Stomach (tissue), 9 donors: ENCODE data around the gene DHX36. TPM values are rescaled to one million over a fixed set of nuclear protein-coding genes. Genes with fewer than 3 reads are reported as not detected.

Experiments used
- DNase-seq, 2 donors: peaks; one replicate each; pipeline versions ENCODE4 v3.0.0 to v3.0.0-alpha.2; 2013 to 2019
- H3K27ac ChIP-seq, 5 donors: fragments of 200-600 bp in 4 of 5; sonication (generic) in 4 of 5; one replicate each; pipeline ENCODE4 v1.5.1; 2013 to 2019; ENCODE audit warnings: mild to moderate bottlenecking in 1 of 5, moderate library complexity in 1 of 5
- H3K27me3 ChIP-seq, 3 donors: fragments of 200-600 bp; sonication (generic); one replicate each; pipeline ENCODE4 v1.5.1; 2017 to 2019; ENCODE audit warnings: mixed run types in 1 of 3
- H3K36me3 ChIP-seq, 4 donors: fragments of 200-600 bp; sonication (generic); 1 replicate in 3 of 4; 2 replicates in 1 of 4; pipeline ENCODE4 v1.5.1; 2016 to 2019
- H3K4me1 ChIP-seq, 4 donors: fragments of 200-600 bp; sonication (generic); one replicate each; pipeline ENCODE4 v1.5.1; 2016 to 2019
- H3K4me3 ChIP-seq, 4 donors: fragments of 200-600 bp; sonication (generic) in 3 of 4; one replicate each; pipeline ENCODE4 v1.5.1; 2016 to 2019; ENCODE audit warnings: mild to moderate bottlenecking in 1 of 4
- H3K9me3 ChIP-seq, 4 donors: fragments of 200-600 bp; sonication (generic); one replicate each; pipeline ENCODE4 v1.5.1; 2016 to 2019
- EP300 ChIP-seq: sonication (generic); formaldehyde crosslinking; IDR thresholded peaks from one replicate; pipeline ENCODE4 v1.6.1; 2017; ENCODE audit warnings: antibody characterized with exemption
- POLR2A ChIP-seq, 4 donors: fragments of 450-650 bp; IDR thresholded peaks; one replicate each; pipeline ENCODE4 v1.6.1; 2016; ENCODE audit warnings: antibody characterized with exemption in 4 of 4, control low read depth in 2 of 4, mild to moderate bottlenecking in 1 of 4, moderate library complexity in 1 of 4
- POLR2AphosphoS5 ChIP-seq, 3 donors: sonication (generic); formaldehyde crosslinking; IDR thresholded peaks; one replicate each; pipeline ENCODE4 v1.6.1; 2016; ENCODE audit warnings: antibody characterized with exemption in 3 of 3
- WGBS, 5 donors: extraction: QIAGEN DNeasy Blood & Tissue Kit in 3 of 5; methylation state at CpG; one replicate each; pipeline versions ENCODE4 v1.1.5 to v1.1.7; 2013 to 2018; 5-methylcytosine and 5-hydroxymethylcytosine counted together
- intact Hi-C: fragments of 100-400 bp; cut with DNase I; formaldehyde crosslinking; loops from one replicate; pipeline ENCODE4 v1.15.1; 2023; ENCODE audit warnings: low total_unique reads
- polyA plus RNA-seq, 3 donors: library from polyadenylated mRNA; stranded (reverse); fragments of 200-250 nt; gene quantifications; one replicate each; pipeline ENCODE4 v1.2.3, GENCODE V29; 2013
- total RNA-seq, 5 donors: library from RNA; depleted of rRNA; stranded (reverse); fragments of >200 nt; gene quantifications; one replicate each; pipeline versions ENCODE4 v1.1.0 to v1.2.3, GENCODE V29; 2014 to 2016
- TF ChIP-seq, protein P1 (sequence below), 7 experiments: fragments of 450-650 bp in 4 of 7; fragments of 200-600 bp in 3 of 7; sonication (generic) in 3 of 7; IDR thresholded peaks; one replicate each; pipeline ENCODE4 v1.5.1; 2016 to 2019; ENCODE audit warnings: antibody characterized with exemption in 7 of 7, control low read depth in 2 of 7, mild to moderate bottlenecking in 1 of 7
- donor health status: healthy with polysubstance abuse.
- donor health status: Bipolar disorder and iron deficiency.
- donor health status: healthy.

The DHX36 gene
- total and polyA plus RNA-seq, 8 donors = 4.6 to 138 (median 36.0) TPM

DNA sequence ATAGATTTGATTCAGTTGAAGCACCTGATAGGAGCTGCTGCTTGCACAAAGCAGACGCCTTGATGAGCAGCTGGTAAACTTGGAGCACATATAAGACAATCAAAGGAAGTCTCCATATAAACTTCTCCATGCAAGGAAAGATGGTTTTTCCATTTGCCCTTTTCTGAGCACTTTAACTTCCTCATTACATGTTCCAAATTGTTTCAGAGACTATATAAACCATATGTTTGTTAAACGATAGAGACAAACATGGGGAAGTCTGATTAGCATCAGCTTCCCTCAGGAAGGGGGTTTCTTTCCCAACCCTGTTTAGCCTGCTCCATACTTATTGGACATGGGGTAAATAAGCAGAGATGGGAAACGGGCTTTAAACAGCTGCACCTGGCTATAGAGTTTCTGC lies 88.0 kb downstream of the DHX36 start:
- H3K36me3 ChIP-seq = peaks cover 0 to 33% (median 26%) of the 10 kb centered on the region in 4 donors
- H3K27me3 ChIP-seq = no peaks in the 10 kb centered on the region
- no peak overlapping the region for H3K27ac ChIP-seq
- WGBS, 5 donors = 55 to 65% (median 59%) methylated on average over 3 of the region's 3 CpGs
- intact Hi-C loops = no loop called here
- no peak for DNase-seq
- H3K4me3 ChIP-seq = no peak overlapping the region
- no peaks in the 10 kb centered on the region for H3K9me3 ChIP-seq
- no peaks in the 10 kb centered on the region for H3K4me1 ChIP-seq
- TF ChIP-seq POLR2A (IDR thresholded peaks at IDR 0.05) = no peak
- TF ChIP-seq EP300 = no peak
- no peak for TF ChIP-seq POLR2AphosphoS5 (IDR thresholded peaks at IDR 0.05)
- TF ChIP-seq, protein P1, sequence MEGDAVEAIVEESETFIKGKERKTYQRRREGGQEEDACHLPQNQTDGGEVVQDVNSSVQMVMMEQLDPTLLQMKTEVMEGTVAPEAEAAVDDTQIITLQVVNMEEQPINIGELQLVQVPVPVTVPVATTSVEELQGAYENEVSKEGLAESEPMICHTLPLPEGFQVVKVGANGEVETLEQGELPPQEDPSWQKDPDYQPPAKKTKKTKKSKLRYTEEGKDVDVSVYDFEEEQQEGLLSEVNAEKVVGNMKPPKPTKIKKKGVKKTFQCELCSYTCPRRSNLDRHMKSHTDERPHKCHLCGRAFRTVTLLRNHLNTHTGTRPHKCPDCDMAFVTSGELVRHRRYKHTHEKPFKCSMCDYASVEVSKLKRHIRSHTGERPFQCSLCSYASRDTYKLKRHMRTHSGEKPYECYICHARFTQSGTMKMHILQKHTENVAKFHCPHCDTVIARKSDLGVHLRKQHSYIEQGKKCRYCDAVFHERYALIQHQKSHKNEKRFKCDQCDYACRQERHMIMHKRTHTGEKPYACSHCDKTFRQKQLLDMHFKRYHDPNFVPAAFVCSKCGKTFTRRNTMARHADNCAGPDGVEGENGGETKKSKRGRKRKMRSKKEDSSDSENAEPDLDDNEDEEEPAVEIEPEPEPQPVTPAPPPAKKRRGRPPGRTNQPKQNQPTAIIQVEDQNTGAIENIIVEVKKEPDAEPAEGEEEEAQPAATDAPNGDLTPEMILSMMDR (IDR thresholded peaks at IDR 0.05) = no peak

DNA sequence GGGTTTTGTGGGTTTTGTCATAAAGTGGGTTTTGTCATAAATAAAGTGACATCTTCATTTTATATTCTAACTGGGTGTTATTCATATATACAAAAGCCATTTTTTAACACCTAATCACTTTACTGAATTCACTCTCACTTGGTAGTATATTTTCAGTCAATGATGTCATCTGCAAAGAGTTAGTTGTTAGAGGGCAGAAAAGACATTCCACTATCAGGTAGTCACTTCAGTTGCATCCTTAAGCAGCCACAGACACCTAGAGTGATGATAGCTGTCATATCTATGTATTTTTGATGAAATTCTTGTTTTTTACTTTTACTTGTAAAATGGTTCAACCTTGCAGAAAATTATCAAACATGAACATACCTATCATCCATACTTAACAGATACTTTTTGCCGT lies 89.0 kb downstream of the DHX36 start:
- TF ChIP-seq, protein P1 (IDR thresholded peaks at IDR 0.05) = no peak
- TF ChIP-seq POLR2AphosphoS5 (IDR thresholded peaks at IDR 0.05) = no peak
- TF ChIP-seq EP300 = no peak
- TF ChIP-seq POLR2A (IDR thresholded peaks at IDR 0.05) = no peak
- H3K9me3 ChIP-seq = no peaks in the 10 kb centered on the region
- no peaks in the 10 kb centered on the region for H3K27me3 ChIP-seq
- H3K4me1 ChIP-seq = no peaks in the 10 kb centered on the region
- H3K4me3 ChIP-seq = no peak overlapping the region
- H3K36me3 ChIP-seq = peaks cover 0 to 23% (median 16%) of the 10 kb centered on the region in 4 donors
- no peak for DNase-seq
- intact Hi-C loops = no loop called here
- 92 to 100% (median 99%) methylated on average over 1 of the region's 1 CpG for WGBS, 5 donors
- no peak overlapping the region for H3K27ac ChIP-seq

GRCh38 chr3:154229217-154229590 lies 95.1 kb downstream of the DHX36 start:
- no peak for DNase-seq
- Histone ChIP-seq H3K36me3 (peaks cover 0 to 22% (median 12%) of the 10 kb centered on the region in 4 donors), H3K4me3 (no peak overlapping the region), H3K9me3 (no peaks in the 10 kb centered on the region), H3K4me1 (peaks cover 0 to 23% (median 7%) of the 10 kb centered on the region in 4 donors), H3K27ac (no peak overlapping the region), H3K27me3 (no peaks in the 10 kb centered on the region)
- WGBS, 5 donors = 81 to 88% (median 84%) methylated on average over 2 of the region's 2 CpGs
- TF ChIP-seq POLR2AphosphoS5 (IDR thresholded peaks at IDR 0.05) = no peak
- no peak for TF ChIP-seq EP300
- TF ChIP-seq POLR2A (IDR thresholded peaks at IDR 0.05) = no peak
- TF ChIP-seq, protein P1 (IDR thresholded peaks at IDR 0.05) = no peak
- intact Hi-C loops = no loop called here

DNA sequence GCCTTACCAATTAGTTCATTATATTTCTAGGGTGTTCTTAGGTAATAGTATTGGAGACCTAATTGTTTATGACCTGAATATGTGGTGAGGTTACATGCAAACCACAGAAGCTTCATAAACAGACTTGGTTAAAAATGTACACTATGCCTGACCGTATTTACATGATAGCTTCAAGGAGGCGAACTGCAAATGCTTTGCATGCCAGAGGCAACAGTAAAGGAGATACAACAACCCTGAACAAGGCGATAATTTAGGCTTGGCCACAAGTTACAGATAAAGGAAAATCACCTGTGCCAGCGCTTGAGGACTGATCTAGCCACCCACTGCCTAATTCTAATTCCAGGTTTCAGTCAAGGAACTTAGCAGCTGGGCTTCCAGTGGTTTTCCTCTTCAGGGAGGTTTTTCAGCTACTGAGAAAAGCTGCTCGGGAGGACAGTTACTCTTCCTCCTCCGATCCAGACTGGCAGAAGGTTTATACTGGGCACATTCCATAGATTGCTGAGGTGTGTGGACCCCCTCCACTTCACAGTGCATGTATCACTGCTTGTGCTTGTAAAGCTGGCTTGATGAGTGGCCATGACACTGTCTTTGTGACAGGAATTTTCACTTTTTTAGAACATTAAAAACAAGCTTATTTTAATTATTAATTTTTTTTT lies 95.6 kb downstream of the DHX36 start:
- H3K4me3 ChIP-seq = no peak overlapping the region
- H3K36me3 ChIP-seq = peaks cover 0 to 22% (median 8%) of the 10 kb centered on the region in 4 donors
- DNase-seq = no peak
- no peaks in the 10 kb centered on the region for H3K27me3 ChIP-seq
- no peaks in the 10 kb centered on the region for H3K9me3 ChIP-seq
- TF ChIP-seq POLR2AphosphoS5 (IDR thresholded peaks at IDR 0.05) (peak in 1 of 3 donors; percentile 49), EP300 (no peak)
- no peak overlapping the region for H3K27ac ChIP-seq
- 38 to 62% (median 39%) methylated on average over 6 of the region's 6 CpGs for WGBS, 5 donors
- intact Hi-C loops = no loop called here
- peaks cover 0 to 27% (median 7%) of the 10 kb centered on the region in 4 donors for H3K4me1 ChIP-seq

DNA sequence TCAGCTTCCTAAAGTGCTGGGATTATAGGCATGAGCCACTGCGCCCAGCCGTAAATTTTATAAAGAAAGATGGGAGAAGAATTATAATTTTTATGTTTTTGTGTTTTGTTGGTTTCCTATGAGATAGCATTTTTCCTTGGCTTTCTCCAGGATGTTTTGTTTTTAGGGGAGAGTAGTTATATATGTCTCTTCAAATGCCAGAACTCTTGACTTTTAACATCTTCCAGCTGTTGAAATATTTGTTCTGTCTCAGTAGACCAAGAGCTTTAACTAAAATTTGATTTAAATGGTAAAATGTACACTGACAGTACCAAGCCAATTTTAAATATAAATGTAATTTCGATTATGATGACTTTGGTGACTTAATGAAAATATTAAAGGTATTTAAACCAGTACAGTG lies 96.8 kb downstream of the DHX36 start:
- TF ChIP-seq, protein P1 (IDR thresholded peaks at IDR 0.05) = no peak
- TF ChIP-seq EP300 = no peak
- TF ChIP-seq POLR2AphosphoS5 (IDR thresholded peaks at IDR 0.05) = no peak
- no peak for TF ChIP-seq POLR2A (IDR thresholded peaks at IDR 0.05)
- no peaks in the 10 kb centered on the region for H3K27me3 ChIP-seq
- DNase-seq = peak in 1 of 2 donors; percentile 43
- peaks cover 0 to 24% (median 7%) of the 10 kb centered on the region in 4 donors for H3K36me3 ChIP-seq
- no peaks in the 10 kb centered on the region for H3K9me3 ChIP-seq
- intact Hi-C loops = no loop called here
- peaks cover 0 to 27% (median 7%) of the 10 kb centered on the region in 4 donors for H3K4me1 ChIP-seq
- H3K4me3 ChIP-seq = no peak overlapping the region
- 74 to 92% (median 84%) methylated on average over 3 of the region's 3 CpGs for WGBS, 5 donors
- H3K27ac ChIP-seq = no peak overlapping the region
